GM23338 (cell line): Measurements from ENCODE around the gene DTX4. TPM values are rescaled to one million over a fixed set of nuclear protein-coding genes. Genes with fewer than 3 reads are reported as not detected.

ENCODE experiments used
- ATAC-seq: fragments of 200-7000 bp; cut with Tn5 transposase; 3 replicates; pipeline ENCODE4 v1.9.1; 2020
- DNase-seq: peaks from one replicate; pipeline ENCODE4 v3.0.0-alpha.2; 2015; ENCODE audit warnings: low spot score
- H2AFZ ChIP-seq: fragments of 200-600 bp; sonication (generic); 2 replicates; pipeline ENCODE4 v1.8.0; 2016; ENCODE audit warnings: antibody characterized with exemption, mild to moderate bottlenecking, moderate library complexity
- H3F3A ChIP-seq: fragments of 200-600 bp; sonication (generic); replicated peaks from 2 replicates; pipeline ENCODE4 v1.8.0; 2017; ENCODE audit warnings: antibody characterized with exemption, mixed run types, low read depth
- H3K27ac ChIP-seq: fragments of 200-600 bp; sonication (generic); 2 replicates; pipeline ENCODE4 v1.6.1; 2016; ENCODE audit warnings: low read depth
- H3K27me3 ChIP-seq: fragments of 200-600 bp; sonication (generic); 2 replicates; pipeline ENCODE4 v1.8.0; 2016; ENCODE audit warnings: mild to moderate bottlenecking, mixed run types, moderate library complexity; ENCODE audit not compliant: insufficient read depth
- H3K36me3 ChIP-seq: fragments of 200-600 bp; sonication (generic); 2 replicates; pipeline ENCODE4 v1.8.0; 2016; ENCODE audit warnings: mild to moderate bottlenecking; ENCODE audit not compliant: insufficient read depth
- H3K4me1 ChIP-seq: fragments of 200-600 bp; sonication (generic); 2 replicates; pipeline ENCODE4 v1.8.0; 2016; ENCODE audit warnings: mild to moderate bottlenecking, moderate library complexity; ENCODE audit not compliant: insufficient read depth
- H3K4me2 ChIP-seq: fragments of 200-600 bp; sonication (generic); 2 replicates; pipeline ENCODE4 v1.7.1; 2017; ENCODE audit warnings: mixed run types
- H3K4me3 ChIP-seq: fragments of 200-600 bp; sonication (generic); 2 replicates; pipeline ENCODE4 v1.6.1; 2016; ENCODE audit warnings: mixed run types
- H3K79me2 ChIP-seq: fragments of 200-600 bp; sonication (generic); replicated peaks from 2 replicates; pipeline ENCODE4 v1.8.0; 2017; ENCODE audit warnings: mild to moderate bottlenecking; ENCODE audit not compliant: insufficient read depth
- H3K9me2 ChIP-seq: fragments of 200-600 bp; sonication (generic); 2 replicates; pipeline ENCODE4 v1.8.0; 2017; ENCODE audit not compliant: insufficient read depth
- H4K20me1 ChIP-seq: fragments of 200-600 bp; sonication (generic); replicated peaks from 2 replicates; pipeline ENCODE4 v1.8.0; 2017; ENCODE audit warnings: mild to moderate bottlenecking; ENCODE audit not compliant: insufficient read depth
- H3K27ac Mint-ChIP-seq: 2 replicates; pipeline ENCODE4 v1.8.0; 2020; ENCODE audit warnings: inconsistent platforms, mild to moderate bottlenecking, moderate library complexity, mixed read lengths
- H3K27me3 Mint-ChIP-seq: 3 replicates; pipeline ENCODE4 v1.8.0; 2022; ENCODE audit warnings: low read depth, mild to moderate bottlenecking, moderate library complexity, mixed read lengths, inconsistent platforms; ENCODE audit not compliant: insufficient read depth, poor library complexity
- H3K36me3 Mint-ChIP-seq: 3 replicates; pipeline ENCODE4 v1.8.0; 2021; ENCODE audit warnings: low read depth, mild to moderate bottlenecking, inconsistent platforms, moderate library complexity, mixed read lengths
- H3K4me1 Mint-ChIP-seq: 3 replicates; pipeline ENCODE4 v1.8.0; 2020; ENCODE audit warnings: mild to moderate bottlenecking, inconsistent platforms, mixed read lengths
- H3K4me3 Mint-ChIP-seq: 3 replicates; pipeline ENCODE4 v1.8.0; 2021; ENCODE audit warnings: moderate library complexity, mild to moderate bottlenecking, inconsistent platforms, mixed read lengths
- H3K9me3 Mint-ChIP-seq: 3 replicates; pipeline ENCODE4 v1.8.0; 2020; ENCODE audit warnings: moderate library complexity, mild to moderate bottlenecking, inconsistent platforms, mixed read lengths
- CREB1 ChIP-seq: fragments of 250-450 bp; sonication (Bioruptor Pico); IDR thresholded peaks from 2 replicates; pipeline ENCODE4 v1.5.0; 2020; ENCODE audit warnings: low read depth, mild to moderate bottlenecking, moderate library complexity
- ETS1 ChIP-seq: IDR thresholded peaks from 2 replicates; pipeline ENCODE4 v1.6.1; 2016; ENCODE audit warnings: antibody characterized with exemption
- EZH2 ChIP-seq: fragments of 200-600 bp; sonication (generic); IDR thresholded peaks from one replicate; pipeline ENCODE4 v1.8.0; 2017; ENCODE audit warnings: antibody characterized with exemption, mild to moderate bottlenecking, low read depth; ENCODE audit not compliant: unreplicated experiment
- EZH2phosphoT487 ChIP-seq: fragments of 200-600 bp; sonication (generic); IDR thresholded peaks from one replicate; pipeline ENCODE4 v1.8.1; 2018; ENCODE audit warnings: antibody characterized with exemption; ENCODE audit not compliant: unreplicated experiment
- JUNB ChIP-seq: IDR thresholded peaks from one replicate; pipeline ENCODE4 v1.6.1; 2016; ENCODE audit warnings: antibody characterized with exemption; ENCODE audit not compliant: unreplicated experiment
- NANOG ChIP-seq: IDR thresholded peaks from 2 replicates; pipeline ENCODE4 v1.6.1; 2016; ENCODE audit warnings: antibody characterized with exemption, borderline replicate concordance
- POLR2AphosphoS5 ChIP-seq: IDR thresholded peaks from 2 replicates; pipeline ENCODE4 v1.6.1; 2016; ENCODE audit warnings: antibody characterized with exemption, low read depth
- REST ChIP-seq: IDR thresholded peaks from one replicate; pipeline ENCODE4 v1.6.1; 2018; ENCODE audit warnings: antibody characterized with exemption; ENCODE audit not compliant: unreplicated experiment
- STAT1 ChIP-seq: IDR thresholded peaks from one replicate; pipeline ENCODE4 v1.6.1; 2016; ENCODE audit warnings: antibody characterized with exemption; ENCODE audit not compliant: unreplicated experiment
- ZNF114 ChIP-seq: fragments of 250-450 bp; sonication (Bioruptor Pico); IDR thresholded peaks from 2 replicates; pipeline ENCODE4 v1.5.0; 2020; ENCODE audit warnings: mild to moderate bottlenecking, moderate library complexity
- ZNF331 ChIP-seq: fragments of 250-450 bp; sonication (Bioruptor Pico); IDR thresholded peaks from 2 replicates; pipeline ENCODE4 v1.5.0; 2020; ENCODE audit warnings: low read depth, mild to moderate bottlenecking, moderate library complexity
- ZNF462 ChIP-seq: fragments of 250-450 bp; sonication (Bioruptor Pico); IDR thresholded peaks from 2 replicates; pipeline ENCODE4 v1.5.0; 2020; ENCODE audit warnings: mild to moderate bottlenecking, moderate library complexity
- polyA plus RNA-seq: library from polyadenylated mRNA; unstranded; fragments of >200 nt; fragmentation: Nextera tagmentation; extraction: Ambion mirVana; gene quantifications from 2 replicates; pipeline ENCODE4 v1.2.1, GENCODE V29; 2016
- total RNA-seq: library from RNA; depleted of rRNA; stranded (reverse); fragments of >200 nt; shearing (Covaris generic); gene quantifications from 2 replicates; pipeline ENCODE4 v1.2.3, GENCODE V29; 2014
- TF ChIP-seq, protein P1 (sequence below), 2 experiments: fragments of 200-600 bp in 1 of 2; sonication (generic) in 1 of 2; conservative IDR thresholded peaks; 2 replicates each; pipeline versions ENCODE4 v1.5.1 to v1.6.1; 2016 to 2017; ENCODE audit warnings: antibody characterized with exemption in 2 of 2, low read depth in 2 of 2, mild to moderate bottlenecking in 2 of 2, moderate library complexity in 1 of 2

The DTX4 gene
- total and polyA plus RNA-seq, 2 experiments from 2014 or later, result 4.2 to 14.7 TPM

DNA sequence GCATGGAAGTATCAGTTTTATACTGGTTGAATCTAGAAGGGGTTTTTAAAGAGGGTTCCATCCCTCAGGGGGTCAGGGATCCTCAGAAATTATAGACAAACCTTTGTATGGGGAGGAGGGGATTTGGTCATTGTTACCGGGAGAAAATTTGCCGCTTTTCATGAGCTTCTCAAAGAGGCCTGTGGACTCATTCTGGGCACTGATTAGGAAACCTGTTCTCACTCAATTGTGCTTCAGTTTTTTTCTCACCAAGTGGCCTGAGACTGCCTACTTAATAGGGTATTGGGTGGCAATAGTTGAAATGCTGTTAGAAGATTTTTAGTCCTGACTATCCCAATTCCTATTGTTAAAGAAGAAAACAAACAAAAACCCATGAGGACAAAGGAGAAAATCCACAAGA, 26.8 kb downstream of the DTX4 start:
- Histone ChIP-seq H3K4me2 (no peak overlapping the region), H2AFZ (no peak overlapping the region), H3K27ac (no peak overlapping the region), H3F3A (no peaks in the 10 kb centered on the region), H3K4me3 (no peak overlapping the region), H3K79me2 (no peaks in the 10 kb centered on the region), H4K20me1 (no peaks in the 10 kb centered on the region), H3K9me2 (0 out of 2 replicates have a peak, but pooled peaks cover 4% of the 10 kb centered on the region), H3K4me1 (no peaks in the 10 kb centered on the region), H3K36me3 (peaks cover 22% of the 10 kb centered on the region), H3K27me3 (no peaks in the 10 kb centered on the region)
- H3K27ac Mint-ChIP-seq, result no peak overlapping the region
- H3K27me3 Mint-ChIP-seq, result no peaks in the 10 kb centered on the region
- no peak overlapping the region for H3K4me3 Mint-ChIP-seq
- peaks cover 66% of the 10 kb centered on the region for H3K36me3 Mint-ChIP-seq
- no peak for ATAC-seq
- TF ChIP-seq, protein P1, sequence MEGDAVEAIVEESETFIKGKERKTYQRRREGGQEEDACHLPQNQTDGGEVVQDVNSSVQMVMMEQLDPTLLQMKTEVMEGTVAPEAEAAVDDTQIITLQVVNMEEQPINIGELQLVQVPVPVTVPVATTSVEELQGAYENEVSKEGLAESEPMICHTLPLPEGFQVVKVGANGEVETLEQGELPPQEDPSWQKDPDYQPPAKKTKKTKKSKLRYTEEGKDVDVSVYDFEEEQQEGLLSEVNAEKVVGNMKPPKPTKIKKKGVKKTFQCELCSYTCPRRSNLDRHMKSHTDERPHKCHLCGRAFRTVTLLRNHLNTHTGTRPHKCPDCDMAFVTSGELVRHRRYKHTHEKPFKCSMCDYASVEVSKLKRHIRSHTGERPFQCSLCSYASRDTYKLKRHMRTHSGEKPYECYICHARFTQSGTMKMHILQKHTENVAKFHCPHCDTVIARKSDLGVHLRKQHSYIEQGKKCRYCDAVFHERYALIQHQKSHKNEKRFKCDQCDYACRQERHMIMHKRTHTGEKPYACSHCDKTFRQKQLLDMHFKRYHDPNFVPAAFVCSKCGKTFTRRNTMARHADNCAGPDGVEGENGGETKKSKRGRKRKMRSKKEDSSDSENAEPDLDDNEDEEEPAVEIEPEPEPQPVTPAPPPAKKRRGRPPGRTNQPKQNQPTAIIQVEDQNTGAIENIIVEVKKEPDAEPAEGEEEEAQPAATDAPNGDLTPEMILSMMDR (conservative IDR thresholded peaks at IDR 0.05; ENCODE audit: low read depth in 2 of 2), result no peak
- TF ChIP-seq CREB1 (CRISPR knock-in tag) (no peak), NANOG (no peak), POLR2AphosphoS5 (no peak), REST (no peak), ZNF114 (no peak), ETS1 (no peak), ZNF462 (CRISPR knock-in tag) (no peak), STAT1 (no peak), EZH2 (no peak), EZH2phosphoT487 (no peak), JUNB (no peak), ZNF331 (no peak)
- peaks cover 12% of the 10 kb centered on the region for H3K9me3 Mint-ChIP-seq
- DNase-seq, result no peak
- peaks cover 2% of the 10 kb centered on the region; the same call in 1 of the 3 replicates for H3K4me1 Mint-ChIP-seq
